GM12801 (cell line): Measurements from ENCODE around the gene CNOT3.

Experiments
- CTCF ChIP-seq: IDR thresholded peaks from one replicate; pipeline ENCODE4 v1.5.1; 2011; ENCODE audit warnings: control low read depth; ENCODE audit not compliant: insufficient read length; ENCODE audit errors: extremely low read depth

Gene CNOT3

GRCh38 chr19:54149021-54149812, 11.7 kb downstream of the CNOT3 start:
- no peak for TF ChIP-seq CTCF

- no peak for TF ChIP-seq CTCF
These were observed 13.9 kb downstream of the CNOT3 start for GRCh38 chr19:54151362-54152035.

DNA sequence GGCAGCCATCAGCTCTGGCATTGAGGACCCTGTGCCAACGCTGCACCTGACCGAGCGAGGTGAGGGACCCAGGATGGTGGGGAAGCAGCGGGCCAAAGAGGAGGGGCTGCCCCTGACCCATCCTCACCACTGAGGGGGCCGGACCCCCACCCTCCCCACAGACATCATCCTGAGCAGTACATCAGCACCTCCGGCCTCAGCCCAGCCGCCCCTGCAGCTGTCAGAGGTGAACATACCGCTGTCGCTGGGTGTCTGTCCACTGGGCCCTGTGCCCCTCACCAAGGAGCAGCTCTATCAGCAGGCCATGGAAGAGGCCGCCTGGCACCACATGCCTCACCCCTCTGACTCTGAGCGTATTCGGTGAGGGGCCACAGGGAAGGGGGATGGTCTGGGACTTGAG, 14.7 kb downstream of the CNOT3 start:
- no peak for TF ChIP-seq CTCF

DNA sequence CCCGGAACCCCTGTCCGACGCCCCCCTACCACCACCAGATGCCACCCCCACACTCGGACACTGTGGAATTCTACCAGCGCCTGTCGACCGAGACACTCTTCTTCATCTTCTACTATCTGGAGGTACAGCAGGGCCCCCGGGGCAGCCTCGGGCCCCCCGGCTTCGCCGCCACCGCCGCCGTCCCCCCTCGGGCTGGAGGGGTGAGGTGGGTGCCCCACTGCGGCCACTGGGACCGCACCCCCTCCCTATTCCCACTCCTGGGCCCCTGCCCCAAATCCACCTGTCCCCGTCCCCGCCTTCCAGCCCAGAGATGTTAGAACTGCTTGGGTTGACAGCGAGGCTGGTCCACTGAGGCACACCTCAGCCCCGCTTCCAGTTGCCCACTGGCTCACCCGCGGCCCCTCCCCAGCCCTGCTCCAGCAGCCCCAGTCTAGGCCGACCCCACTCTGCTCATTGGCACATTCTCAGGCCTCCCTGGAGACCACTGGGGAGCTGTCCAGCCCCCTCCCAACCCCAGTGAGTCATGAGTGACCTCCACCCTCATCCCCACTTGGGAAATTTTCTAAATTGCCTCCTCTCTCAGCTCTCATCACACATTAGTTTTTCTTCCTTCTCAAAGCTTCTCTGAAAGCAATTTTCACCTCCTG, 15.4 kb downstream of the CNOT3 start:
- TF ChIP-seq CTCF = no peak

DNA sequence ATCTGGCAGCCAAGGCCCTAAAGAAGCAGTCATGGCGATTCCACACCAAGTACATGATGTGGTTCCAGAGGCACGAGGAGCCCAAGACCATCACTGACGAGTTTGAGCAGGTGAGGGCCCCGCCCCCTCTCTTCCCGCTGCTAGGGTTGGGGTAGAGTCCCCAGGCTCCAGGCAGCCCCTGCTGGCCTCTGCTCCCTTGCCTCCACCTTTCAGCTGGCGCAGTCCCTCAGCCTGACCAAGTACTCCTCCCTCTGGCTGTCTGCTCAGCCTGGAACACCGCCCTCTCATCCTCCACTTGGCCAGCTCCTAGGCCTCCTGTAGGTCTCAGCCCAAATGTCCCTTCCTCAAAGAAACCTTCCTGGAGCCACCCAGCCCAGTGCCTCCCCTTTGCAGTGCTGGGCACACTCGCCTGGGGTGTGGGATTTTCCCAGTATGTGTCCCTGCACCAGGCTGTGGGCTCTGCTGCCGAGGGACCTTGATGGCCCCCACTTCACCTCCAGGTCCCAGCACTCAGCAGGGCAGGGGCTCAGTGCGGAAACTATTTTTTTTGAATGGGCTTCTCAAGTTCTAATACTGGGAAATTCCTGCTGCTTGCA, 16.3 kb downstream of the CNOT3 start:
- TF ChIP-seq CTCF = no peak

GRCh38 chr19:54154603-54155345, 17.2 kb downstream of the CNOT3 start:
- TF ChIP-seq CTCF = no peak
